Mesenchymal stem cell (in vitro differentiated cells and primary cell): ENCODE data around the gene SSNA1.
A peak's percentile ranks its signal among the peaks of the same experiment; 100 is the strongest.

Experiments
- DNase-seq: peaks from one replicate; pipeline ENCODE4 v3.0.0-alpha.2; 2013
- H2AFZ ChIP-seq: one replicate; pipeline ENCODE4 v1.6.1; 2013; ENCODE audit warnings: low read depth, mild to moderate bottlenecking, control low read depth, inconsistent platforms, low read length, moderate library complexity
- H2AK5ac ChIP-seq: 2 replicates; pipeline ENCODE4 v1.6.1; 2013; ENCODE audit warnings: low read length, moderate library complexity, mild to moderate bottlenecking, inconsistent platforms; ENCODE audit not compliant: severe bottlenecking
- H2BK120ac ChIP-seq: one replicate; pipeline ENCODE4 v1.6.1; 2013; ENCODE audit warnings: low read depth, mild to moderate bottlenecking, inconsistent platforms, low read length, moderate library complexity
- H2BK12ac ChIP-seq, 2 experiments: one replicate each; pipeline ENCODE4 v1.6.1; 2013; ENCODE audit warnings: inconsistent platforms in 2 of 2, low read length in 2 of 2, mild to moderate bottlenecking in 2 of 2, moderate library complexity in 2 of 2, control low read depth in 1 of 2
- H2BK15ac ChIP-seq: one replicate; pipeline ENCODE4 v1.6.1; 2013; ENCODE audit warnings: mild to moderate bottlenecking, low read depth, inconsistent platforms; ENCODE audit not compliant: poor library complexity, severe bottlenecking
- H2BK5ac ChIP-seq: 2 replicates; pipeline ENCODE4 v1.6.1; 2013; ENCODE audit warnings: low read depth, mild to moderate bottlenecking, low read length, control low read depth, inconsistent platforms; ENCODE audit not compliant: poor library complexity, severe bottlenecking
- H3K14ac ChIP-seq, 2 experiments: one replicate each; pipeline ENCODE4 v1.6.1; 2013; ENCODE audit warnings: inconsistent platforms in 2 of 2, low read length in 2 of 2, control low read depth in 1 of 2, mild to moderate bottlenecking in 1 of 2, moderate library complexity in 1 of 2
- H3K18ac ChIP-seq, 2 experiments: one replicate each; pipeline ENCODE4 v1.6.1; 2013; ENCODE audit warnings: inconsistent platforms in 2 of 2, low read length in 2 of 2, control low read depth in 1 of 2, low read depth in 1 of 2, mild to moderate bottlenecking in 1 of 2
- H3K23ac ChIP-seq, 2 experiments: one replicate each; pipeline ENCODE4 v1.6.1; 2013; ENCODE audit warnings: inconsistent platforms in 2 of 2, low read length in 2 of 2, mild to moderate bottlenecking in 2 of 2, moderate library complexity in 2 of 2, control low read depth in 1 of 2
- H3K27ac ChIP-seq: 2 replicates; pipeline ENCODE4 v1.5.1; 2013; ENCODE audit warnings: mild to moderate bottlenecking, moderate library complexity, low read length, control low read depth, inconsistent platforms; ENCODE audit not compliant: poor library complexity, severe bottlenecking
- H3K27me3 ChIP-seq, 2 experiments: 2 replicates each; pipeline versions ENCODE4 v1.6.1 to v1.7.0; 2013; ENCODE audit warnings: low read length in 2 of 2, mild to moderate bottlenecking in 2 of 2, moderate library complexity in 2 of 2, control low read depth in 1 of 2, inconsistent platforms in 1 of 2; ENCODE audit not compliant: control insufficient read depth in 1 of 2, insufficient read depth in 1 of 2
- H3K36me3 ChIP-seq, 2 experiments: 2 replicates each; pipeline versions ENCODE4 v1.6.1 to v1.7.0; 2013; ENCODE audit warnings: low read length in 2 of 2, control low read depth in 1 of 2, inconsistent platforms in 1 of 2, low read depth in 1 of 2, mild to moderate bottlenecking in 1 of 2; ENCODE audit not compliant: insufficient read depth in 2 of 2, control insufficient read depth in 1 of 2
- H3K4ac ChIP-seq, 2 experiments: one replicate each; pipeline ENCODE4 v1.6.1; 2013; ENCODE audit warnings: inconsistent platforms in 2 of 2, low read length in 2 of 2, mild to moderate bottlenecking in 2 of 2, moderate library complexity in 2 of 2, control low read depth in 1 of 2, low read depth in 1 of 2
- H3K4me1 ChIP-seq: 2 replicates; pipeline ENCODE4 v1.6.1; 2013; ENCODE audit warnings: low read depth, low read length, control low read depth; ENCODE audit not compliant: control insufficient read depth, insufficient read depth
- H3K4me2 ChIP-seq: 2 replicates; pipeline ENCODE4 v1.6.1; 2013; ENCODE audit warnings: low read length, mild to moderate bottlenecking, inconsistent platforms; ENCODE audit not compliant: poor library complexity, severe bottlenecking
- H3K4me3 ChIP-seq, 2 experiments: 2 replicates each; pipeline versions ENCODE4 v1.5.1 to v1.7.0; 2013; ENCODE audit warnings: low read length in 2 of 2, mild to moderate bottlenecking in 2 of 2, control low read depth in 1 of 2, low read depth in 1 of 2; ENCODE audit not compliant: insufficient read depth in 1 of 2
- H3K79me1 ChIP-seq: replicated peaks from 2 replicates; pipeline ENCODE4 v1.6.1; 2013; ENCODE audit warnings: mild to moderate bottlenecking, control low read depth, low read length, inconsistent platforms; ENCODE audit not compliant: poor library complexity, severe bottlenecking
- H3K9ac ChIP-seq: 2 replicates; pipeline ENCODE4 v1.7.0; 2013; ENCODE audit warnings: mild to moderate bottlenecking, low read length, moderate library complexity
- H3K9me3 ChIP-seq: 2 replicates; pipeline ENCODE4 v1.7.0; 2013; ENCODE audit warnings: mild to moderate bottlenecking, low read length; ENCODE audit not compliant: control insufficient read depth
- H4K8ac ChIP-seq: one replicate; pipeline ENCODE4 v1.6.1; 2013; ENCODE audit warnings: inconsistent platforms, mild to moderate bottlenecking, low read length, moderate library complexity
- H4K91ac ChIP-seq: one replicate; pipeline ENCODE4 v1.6.1; 2013; ENCODE audit warnings: mild to moderate bottlenecking, low read length, inconsistent platforms
- WGBS: methylation state at CpG from one replicate; pipeline ENCODE4 v1.1.7; 2013; ENCODE audit warnings: mixed read lengths; 5-methylcytosine and 5-hydroxymethylcytosine counted together

The SSNA1 gene

DNA sequence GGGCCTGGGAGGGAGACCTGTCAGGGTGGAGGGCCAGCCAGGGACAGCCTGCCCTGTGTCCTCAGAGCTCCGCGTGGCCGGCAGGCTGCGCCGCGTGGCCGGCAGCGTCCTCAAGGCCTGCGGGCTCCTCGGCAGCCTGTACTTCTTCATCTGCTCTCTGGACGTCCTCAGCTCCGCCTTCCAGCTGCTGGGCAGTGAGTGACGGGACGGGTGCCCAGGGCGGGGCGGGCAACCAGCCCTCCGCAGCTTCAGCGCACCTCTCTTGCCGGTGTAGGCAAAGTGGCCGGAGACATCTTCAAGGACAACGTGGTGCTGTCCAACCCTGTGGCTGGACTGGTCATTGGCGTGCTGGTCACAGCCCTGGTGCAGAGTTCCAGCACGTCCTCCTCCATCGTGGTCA is 44.0 kb downstream of the SSNA1 start:
- peaks cover 0 to 73% of the 10 kb centered on the region in 2 experiments for H3K27me3 ChIP-seq
- no peak for DNase-seq
- no peak overlapping the region for H3K27ac ChIP-seq
- no peak overlapping the region for H3K4me3 ChIP-seq
- H3K4ac ChIP-seq, result no peak overlapping the region
- H3K79me1 ChIP-seq, result peaks cover 10% of the 10 kb centered on the region
- 91% methylated on average over 24 of the region's 24 CpGs for WGBS
- no peak overlapping the region for H3K18ac ChIP-seq
- no peaks in the 10 kb centered on the region for H3K9me3 ChIP-seq
- H2BK120ac ChIP-seq, result no peak overlapping the region
- peaks cover 0 to 3% of the 10 kb centered on the region in 2 experiments for H3K36me3 ChIP-seq
- no peak overlapping the region for H2AFZ ChIP-seq
- peaks cover 19% of the 10 kb centered on the region for H3K4me1 ChIP-seq
- H4K8ac ChIP-seq, result no peak overlapping the region
- no peak overlapping the region for H3K14ac ChIP-seq
- no peak overlapping the region for H3K4me2 ChIP-seq
- H2BK12ac ChIP-seq, result no peak overlapping the region
- H3K9ac ChIP-seq, result no peak overlapping the region
- H2AK5ac ChIP-seq, result no peak overlapping the region
- H2BK5ac ChIP-seq, result no peak overlapping the region
- no peak overlapping the region for H2BK15ac ChIP-seq
- H4K91ac ChIP-seq, result peak overlapping the region; percentile 10
- no peak overlapping the region for H3K23ac ChIP-seq

GRCh38 chr9:137233143-137233980 is 44.9 kb downstream of the SSNA1 start:
- Histone ChIP-seq H4K8ac (no peak overlapping the region), H3K4me1 (peaks cover 27% of the 10 kb centered on the region), H2BK12ac (no peak overlapping the region), H2BK120ac (no peak overlapping the region), H3K14ac (no peak overlapping the region), H3K9me3 (no peaks in the 10 kb centered on the region), H4K91ac (no peak overlapping the region), H2BK5ac (no peak overlapping the region), H3K36me3 (peaks cover 0 to 3% of the 10 kb centered on the region in 2 experiments), H2BK15ac (no peak overlapping the region), H3K27ac (no peak overlapping the region), H2AK5ac (no peak overlapping the region), H3K27me3 (peaks cover 0 to 68% of the 10 kb centered on the region in 2 experiments), H3K9ac (no peak overlapping the region), H3K23ac (no peak overlapping the region), H3K4ac (no peak overlapping the region), H3K4me3 (no peak overlapping the region), H3K18ac (no peak overlapping the region), H2AFZ (no peak overlapping the region), H3K79me1 (peaks cover 14% of the 10 kb centered on the region), H3K4me2 (no peak overlapping the region)
- DNase-seq, result no peak
- WGBS, result 88% methylated on average over 34 of the region's 40 CpGs

- Histone ChIP-seq H3K9ac (no peak overlapping the region), H3K79me1 (peaks cover 21% of the 10 kb centered on the region), H2BK120ac (no peak overlapping the region), H3K4me3 (no peak overlapping the region), H2BK5ac (no peak overlapping the region), H4K91ac (peak overlapping the region; percentile 6), H3K18ac (no peak overlapping the region), H2AFZ (no peak overlapping the region), H2BK12ac (no peak overlapping the region), H3K4me2 (no peak overlapping the region), H3K27ac (no peak overlapping the region), H3K4ac (no peak overlapping the region), H3K14ac (no peak overlapping the region), H3K36me3 (peaks cover 0 to 3% of the 10 kb centered on the region in 2 experiments), H3K4me1 (peaks cover 35% of the 10 kb centered on the region), H3K27me3 (peaks cover 0 to 60% of the 10 kb centered on the region in 2 experiments), H2AK5ac (no peak overlapping the region), H2BK15ac (no peak overlapping the region), H3K23ac (no peak overlapping the region), H3K9me3 (no peaks in the 10 kb centered on the region), H4K8ac (no peak overlapping the region)
- 89% methylated on average over 39 of the region's 40 CpGs for WGBS
- no peak for DNase-seq
Observed at GRCh38 chr9:137234055-137234697, 45.7 kb downstream of the SSNA1 start.

DNA sequence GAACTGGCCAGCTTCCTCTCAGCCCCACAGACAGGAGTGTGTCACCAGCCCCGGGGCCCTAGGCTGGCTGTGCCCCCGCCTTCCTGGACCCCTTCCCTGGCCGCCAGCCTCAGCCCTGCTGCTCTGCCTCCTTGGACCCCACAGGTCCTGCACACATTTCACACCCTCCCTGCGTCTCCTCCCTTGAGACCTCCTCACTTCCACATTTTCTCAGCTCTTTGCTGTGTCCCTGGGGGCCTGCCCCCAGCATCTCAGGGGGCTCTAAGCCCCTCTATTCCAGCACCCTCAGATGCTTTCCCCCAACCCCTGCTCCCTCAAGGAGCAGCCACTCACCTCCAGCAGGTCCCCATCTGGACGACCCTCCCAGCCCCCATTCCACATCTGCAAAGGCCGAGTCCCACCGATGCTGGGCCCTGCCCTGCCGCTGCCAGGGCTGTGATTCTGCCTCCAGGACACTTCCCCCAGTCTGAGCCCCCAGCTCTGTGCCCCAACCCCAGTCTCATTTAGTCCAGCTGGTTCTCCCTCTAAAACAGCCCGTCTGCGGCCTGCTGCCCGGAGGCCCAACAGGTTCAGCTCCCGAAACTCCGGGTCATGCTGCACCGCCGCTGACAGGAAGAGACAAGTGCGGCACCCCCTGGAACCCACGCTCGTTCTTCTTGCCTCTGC is 46.4 kb downstream of the SSNA1 start:
- H3K27me3 ChIP-seq, result peaks cover 0 to 53% of the 10 kb centered on the region in 2 experiments
- no peak overlapping the region for H3K4ac ChIP-seq
- WGBS, result 87% methylated on average over 17 of the region's 18 CpGs
- H2AFZ ChIP-seq, result no peak overlapping the region
- H3K4me2 ChIP-seq, result no peak overlapping the region
- no peak for DNase-seq
- H3K23ac ChIP-seq, result no peak overlapping the region
- H2BK15ac ChIP-seq, result no peak overlapping the region
- H4K91ac ChIP-seq, result no peak overlapping the region
- H2AK5ac ChIP-seq, result no peak overlapping the region
- peaks cover 36% of the 10 kb centered on the region for H3K4me1 ChIP-seq
- no peak overlapping the region for H3K14ac ChIP-seq
- no peak overlapping the region for H2BK12ac ChIP-seq
- peaks cover 21% of the 10 kb centered on the region for H3K79me1 ChIP-seq
- H3K18ac ChIP-seq, result no peak overlapping the region
- no peak overlapping the region for H3K4me3 ChIP-seq
- H4K8ac ChIP-seq, result no peak overlapping the region
- H2BK120ac ChIP-seq, result no peak overlapping the region
- peaks cover 0 to 3% of the 10 kb centered on the region in 2 experiments for H3K36me3 ChIP-seq
- no peaks in the 10 kb centered on the region for H3K9me3 ChIP-seq
- H3K27ac ChIP-seq, result no peak overlapping the region
- no peak overlapping the region for H3K9ac ChIP-seq
- no peak overlapping the region for H2BK5ac ChIP-seq
